Forelimb muscle (tissue), 1 donor: ENCODE results near the gene B3GNT9. TPM values are rescaled to one million over a fixed set of nuclear protein-coding genes. Genes with fewer than 3 reads are reported as not detected.

Experiments used
- DNase-seq: peaks from one replicate; pipeline ENCODE4 v3.0.0-alpha.2; 2013; ENCODE audit warnings: low read depth
- polyA plus RNA-seq: library from polyadenylated mRNA; unstranded; fragments of 120-200 nt; gene quantifications from one replicate; pipeline ENCODE4 v1.2.1, GENCODE V29; 2013; ENCODE audit not compliant: insufficient read length

Gene B3GNT9
- 9.7 TPM for polyA plus RNA-seq

GRCh38 chr16:67150833-67151396 lies at the start of gene B3GNT9:
B3GNT9 (minus strand) TSS chr16:67150998; CDS start chr16:67150485, 513 bp downstream.
- peak; percentile 64 for DNase-seq

GRCh38 chr16:67200491-67200890 lies 49.7 kb upstream of the B3GNT9 start:
- no peak for DNase-seq

GRCh38 chr16:67199808-67200198 lies 49.0 kb upstream of the B3GNT9 start:
- no peak for DNase-seq

GRCh38 chr16:67199011-67199807 lies 48.4 kb upstream of the B3GNT9 start, which contains the start of gene ELMO3:
ELMO3 (plus strand) TSS chr16:67199131; CDS start chr16:67199327, 196 bp downstream.
- no peak for DNase-seq

- no peak for DNase-seq
These were observed 47.5 kb upstream of the B3GNT9 start for GRCh38 chr16:67198238-67198734.

GRCh38 chr16:67197704-67198103 lies 46.9 kb upstream of the B3GNT9 start:
- DNase-seq: no peak

GRCh38 chr16:67196881-67197280 lies 46.1 kb upstream of the B3GNT9 start:
- DNase-seq: no peak

- no peak for DNase-seq
These were observed 44.9 kb upstream of the B3GNT9 start for GRCh38 chr16:67195676-67196075.

- no peak for DNase-seq
These were observed 43.5 kb upstream of the B3GNT9 start for GRCh38 chr16:67194260-67194659.

GRCh38 chr16:67193536-67193935 lies 42.7 kb upstream of the B3GNT9 start:
- no peak for DNase-seq

- no peak for DNase-seq
These were observed 42.1 kb upstream of the B3GNT9 start for GRCh38 chr16:67192781-67193361.

- peak; percentile 76 for DNase-seq
These were observed 41.3 kb upstream of the B3GNT9 start, which contains the start of gene E2F4 for GRCh38 chr16:67191995-67192681. E2F4 (plus strand) TSS chr16:67192155; CDS start chr16:67192228, 73 bp downstream.

GRCh38 chr16:67191411-67191994 lies 40.7 kb upstream of the B3GNT9 start:
- DNase-seq: no peak

GRCh38 chr16:67190448-67191399 lies 39.9 kb upstream of the B3GNT9 start:
- DNase-seq: no peak

GRCh38 chr16:67190041-67190440 lies 39.2 kb upstream of the B3GNT9 start, which contains the start of gene EXOC3L1:
EXOC3L1 (minus strand) TSS chr16:67190136; CDS start chr16:67189676, 460 bp downstream.
- no peak for DNase-seq

GRCh38 chr16:67188798-67189197 lies 38.0 kb upstream of the B3GNT9 start:
- no peak for DNase-seq

GRCh38 chr16:67188323-67188722 lies 37.5 kb upstream of the B3GNT9 start:
- no peak for DNase-seq

GRCh38 chr16:67187175-67187890 lies 36.5 kb upstream of the B3GNT9 start:
- no peak for DNase-seq

- no peak for DNase-seq
These were observed 35.8 kb upstream of the B3GNT9 start for GRCh38 chr16:67186550-67186950.
